Right lobe of liver (tissue), 4 donors: Measurements from ENCODE around the gene KLF11.

Experiments
- POLR2A ChIP-seq: fragments of 450-650 bp; IDR thresholded peaks from one replicate; pipeline ENCODE4 v1.6.1; 2017; ENCODE audit warnings: antibody characterized with exemption, mild to moderate bottlenecking
- TF ChIP-seq, protein P1 (sequence below), 4 donors: fragments of 200-600 bp in 3 of 4; fragments of 450-650 bp in 1 of 4; IDR thresholded peaks; one replicate each; pipeline versions ENCODE4 v1.5.1 to v1.8.0; 2016 to 2022; ENCODE audit warnings: antibody characterized with exemption in 4 of 4, mild to moderate bottlenecking in 2 of 4
- donor health status: DM: no; HTN: no; CAD: no.
- donor health status: DM: no; HTN: no; CAD: no.
- donor health status: DM: no; HTN: yes; CAD: no.

DNA sequence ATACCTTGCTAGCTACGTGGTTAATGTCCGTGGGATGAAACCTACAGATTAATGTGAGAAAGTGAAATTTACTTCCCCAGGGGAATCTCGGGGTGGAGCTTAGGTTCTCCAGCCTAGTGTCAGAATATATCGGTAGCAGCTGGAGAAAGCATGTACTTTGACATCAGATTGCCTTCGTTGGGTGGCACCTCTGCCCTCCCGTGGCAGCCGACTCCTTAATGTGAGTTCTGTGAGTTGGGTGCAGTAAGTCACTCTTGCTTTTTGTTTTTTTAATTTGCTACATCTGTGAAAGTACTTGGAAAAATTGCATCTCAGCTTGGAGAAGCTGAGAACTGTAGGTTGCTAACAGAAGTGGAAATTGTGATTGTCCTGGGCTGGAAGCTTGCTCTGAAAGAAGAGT is 3.6 kb downstream of the KLF11 start:
- no peak for TF ChIP-seq POLR2A
- TF ChIP-seq, protein P1, sequence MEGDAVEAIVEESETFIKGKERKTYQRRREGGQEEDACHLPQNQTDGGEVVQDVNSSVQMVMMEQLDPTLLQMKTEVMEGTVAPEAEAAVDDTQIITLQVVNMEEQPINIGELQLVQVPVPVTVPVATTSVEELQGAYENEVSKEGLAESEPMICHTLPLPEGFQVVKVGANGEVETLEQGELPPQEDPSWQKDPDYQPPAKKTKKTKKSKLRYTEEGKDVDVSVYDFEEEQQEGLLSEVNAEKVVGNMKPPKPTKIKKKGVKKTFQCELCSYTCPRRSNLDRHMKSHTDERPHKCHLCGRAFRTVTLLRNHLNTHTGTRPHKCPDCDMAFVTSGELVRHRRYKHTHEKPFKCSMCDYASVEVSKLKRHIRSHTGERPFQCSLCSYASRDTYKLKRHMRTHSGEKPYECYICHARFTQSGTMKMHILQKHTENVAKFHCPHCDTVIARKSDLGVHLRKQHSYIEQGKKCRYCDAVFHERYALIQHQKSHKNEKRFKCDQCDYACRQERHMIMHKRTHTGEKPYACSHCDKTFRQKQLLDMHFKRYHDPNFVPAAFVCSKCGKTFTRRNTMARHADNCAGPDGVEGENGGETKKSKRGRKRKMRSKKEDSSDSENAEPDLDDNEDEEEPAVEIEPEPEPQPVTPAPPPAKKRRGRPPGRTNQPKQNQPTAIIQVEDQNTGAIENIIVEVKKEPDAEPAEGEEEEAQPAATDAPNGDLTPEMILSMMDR (IDR thresholded peaks at IDR 0.05) = peak in 1 of 4 donors; percentile 12
